COLO668 (cell line): ENCODE measurements around the gene ANO3.
A peak's percentile ranks its signal among the peaks of the same experiment; 100 is the strongest.
"Not testable (repeated sequence)": the region's sequence is repeated elsewhere in the genome, so short reads cannot be mapped to it uniquely, and the experiment has no call there.

Experiments used
- DNase-seq: peaks from one replicate; lab custom pipeline; 2025; ENCODE audit not compliant: unreplicated experiment; lab: John Stamatoyannopoulos, UW

ANO3 gene

GRCh38 chr11:26571861-26572654 is 240.1 kb downstream of the ANO3 start, which contains the start of gene MUC15:
Gene MUC15, minus strand, starts transcription at chr11:26572263. Its CDS starts 5,169 bp downstream, at chr11:26567094.
- no peak for DNase-seq

GRCh38 chr11:26572770-26573402 is 241.0 kb downstream of the ANO3 start:
- no peak for DNase-seq

- DNase-seq: no peak
Measured at GRCh38 chr11:26573896-26574295, 242.0 kb downstream of the ANO3 start.

GRCh38 chr11:26575946-26576345 is 244.0 kb downstream of the ANO3 start:
- DNase-seq: no peak

GRCh38 chr11:26578998-26579661 is 247.2 kb downstream of the ANO3 start:
- no peak for DNase-seq

- DNase-seq: no peak
Measured at GRCh38 chr11:26579683-26580082, 247.8 kb downstream of the ANO3 start.

- DNase-seq: no peak
Measured at GRCh38 chr11:26580929-26581328, 249.0 kb downstream of the ANO3 start.

- peak; percentile 3 for DNase-seq
Measured at GRCh38 chr11:26583550-26583949, 251.6 kb downstream of the ANO3 start.

GRCh38 chr11:26584818-26585217 is 252.9 kb downstream of the ANO3 start:
- DNase-seq: peak; percentile 6

- no peak for DNase-seq
Measured at GRCh38 chr11:26587073-26587472, 255.1 kb downstream of the ANO3 start.

GRCh38 chr11:26593691-26594090 is 261.8 kb downstream of the ANO3 start:
- DNase-seq: no peak

GRCh38 chr11:26595207-26595865 is 263.4 kb downstream of the ANO3 start:
- DNase-seq: not testable (repeated sequence)

- DNase-seq: not testable (repeated sequence)
Measured at GRCh38 chr11:26597049-26597689, 265.2 kb downstream of the ANO3 start.

GRCh38 chr11:26597899-26598298 is 266.0 kb downstream of the ANO3 start:
- no peak for DNase-seq

- peak; percentile 17 for DNase-seq
Measured at GRCh38 chr11:26599425-26599824, 267.5 kb downstream of the ANO3 start.

GRCh38 chr11:26599876-26600434 is 268.0 kb downstream of the ANO3 start:
- DNase-seq: no peak

GRCh38 chr11:26607725-26608506 is 276.0 kb downstream of the ANO3 start:
- DNase-seq: no peak

- DNase-seq: no peak
Measured at GRCh38 chr11:26608507-26609146, 276.7 kb downstream of the ANO3 start.

GRCh38 chr11:26613759-26614158 is 281.8 kb downstream of the ANO3 start:
- DNase-seq: no peak
